GM21619 (cell line): ENCODE data around the gene SLC37A2.
"Not testable (repeated sequence)": the region's sequence is repeated elsewhere in the genome, so short reads cannot be mapped to it uniquely, and the experiment has no call there.

Experiments used
- ATAC-seq: cut with Tn5 transposase; IDR thresholded peaks from one replicate; pipeline ENCODE4 v1.9.1; 2021; ENCODE audit not compliant: unreplicated experiment

The SLC37A2 gene

GRCh38 chr11:125083312-125084056, 20.4 kb downstream of the SLC37A2 start:
- ATAC-seq, result no peak

DNA sequence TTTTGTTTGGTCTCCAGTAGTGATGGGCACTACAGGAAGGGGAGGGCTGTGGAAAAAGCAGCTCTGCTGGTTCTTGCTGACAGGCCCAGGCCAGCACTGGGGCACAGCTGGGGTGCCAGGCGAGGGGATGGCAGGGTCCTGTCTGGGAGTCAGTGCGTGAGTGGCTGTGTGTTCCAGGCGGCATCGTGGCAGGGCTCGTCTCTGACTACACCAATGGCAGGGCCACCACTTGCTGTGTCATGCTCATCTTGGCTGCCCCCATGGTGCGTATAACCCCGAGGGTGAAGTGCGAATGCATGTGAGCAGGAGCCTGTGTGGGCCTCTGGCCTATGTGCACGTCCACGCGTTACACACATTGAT, 20.9 kb downstream of the SLC37A2 start:
- no peak for ATAC-seq

DNA sequence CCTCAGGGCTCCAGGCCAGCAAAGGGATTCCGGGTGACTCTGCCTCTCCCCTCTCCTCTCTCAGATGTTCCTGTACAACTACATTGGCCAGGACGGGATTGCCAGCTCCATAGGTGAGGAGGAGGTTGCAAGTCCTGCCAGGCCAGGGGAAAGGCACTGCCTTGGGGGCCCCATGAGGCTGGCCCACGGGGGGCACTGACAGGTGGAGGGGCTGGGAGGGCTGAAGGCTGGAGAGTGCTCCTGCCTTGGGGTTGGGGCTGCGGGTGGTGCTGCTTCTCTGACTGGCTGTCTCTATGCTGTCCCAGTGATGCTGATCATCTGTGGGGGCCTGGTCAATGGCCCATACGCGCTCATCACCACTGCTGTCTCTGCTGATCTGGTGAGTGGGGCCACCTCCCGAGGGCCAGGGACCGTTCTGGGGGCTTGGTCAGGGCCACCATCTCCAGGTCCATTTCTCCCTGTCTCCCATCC, 21.7 kb downstream of the SLC37A2 start:
- no peak for ATAC-seq

DNA sequence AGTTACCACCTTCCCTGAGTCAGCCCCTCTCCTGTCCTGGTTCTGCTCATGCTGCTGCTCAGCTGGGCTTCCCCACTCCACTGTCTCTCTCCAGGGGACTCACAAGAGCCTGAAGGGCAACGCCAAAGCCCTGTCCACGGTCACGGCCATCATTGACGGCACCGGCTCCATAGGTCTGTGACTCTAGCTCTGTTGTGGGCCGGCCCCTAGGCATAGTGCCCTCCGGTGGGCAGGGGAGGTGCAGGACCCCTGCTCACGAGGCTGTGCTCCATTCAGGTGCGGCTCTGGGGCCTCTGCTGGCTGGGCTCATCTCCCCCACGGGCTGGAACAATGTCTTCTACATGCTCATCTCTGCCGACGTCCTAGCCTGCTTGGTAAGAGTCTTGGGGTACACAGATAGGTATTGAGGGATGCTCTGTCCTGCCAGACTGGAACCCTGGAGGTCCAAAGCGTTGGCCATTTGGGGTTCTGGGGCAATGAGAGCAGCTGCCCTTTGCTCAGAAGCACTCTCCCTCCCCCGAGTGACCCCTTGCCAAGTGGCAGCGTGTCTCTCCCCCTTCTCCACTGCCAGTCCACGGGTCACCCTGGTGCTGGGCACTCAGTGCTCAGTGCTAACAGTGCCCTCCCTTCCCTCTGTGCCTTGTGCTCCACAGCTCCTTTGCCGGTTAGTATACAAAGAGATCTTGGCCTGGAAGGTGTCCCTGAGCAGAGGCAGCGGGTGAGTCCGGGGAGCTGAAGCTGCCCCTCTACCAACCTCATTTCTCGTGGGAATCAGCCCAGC, 22.4 kb downstream of the SLC37A2 start:
- ATAC-seq, result no peak

DNA sequence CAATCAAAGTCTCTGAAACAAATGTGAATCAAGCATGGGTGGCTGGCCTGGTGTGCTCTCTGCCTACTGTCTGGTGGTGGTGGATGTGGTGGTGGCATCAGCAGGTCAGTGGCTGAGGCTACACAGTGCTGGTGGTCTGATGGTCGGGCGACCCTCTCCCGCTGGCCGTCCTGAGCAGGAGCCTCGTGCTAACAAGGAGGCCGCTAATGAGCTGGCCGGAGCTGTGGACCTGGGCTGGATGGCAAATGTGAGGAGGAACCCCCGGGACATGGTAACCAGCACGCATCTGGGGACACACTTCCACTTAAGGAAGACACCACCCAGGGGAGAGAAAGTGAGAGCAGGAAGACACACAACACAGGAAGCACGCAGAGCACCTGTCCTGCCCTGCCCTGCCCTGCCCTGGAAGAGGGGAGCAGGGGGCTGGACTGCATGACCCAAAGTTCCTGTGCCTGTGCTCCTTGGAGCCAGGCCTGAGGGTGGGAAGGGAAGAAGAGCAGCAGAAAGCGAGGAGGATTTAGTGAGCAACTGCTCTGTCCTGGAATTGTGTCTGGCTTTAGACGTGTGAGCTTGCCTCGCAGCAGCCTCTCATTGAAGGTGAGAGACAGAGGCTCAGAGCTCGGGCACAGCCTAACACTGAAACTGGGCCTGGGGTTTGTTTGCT, 23.7 kb downstream of the SLC37A2 start:
- ATAC-seq, result no peak

GRCh38 chr11:125088123-125088522, 25.0 kb downstream of the SLC37A2 start:
- ATAC-seq, result no peak

- no peak for ATAC-seq
Observed at GRCh38 chr11:125088576-125089455, 25.7 kb downstream of the SLC37A2 start.

- ATAC-seq, result not testable (repeated sequence)
Observed at GRCh38 chr11:125089481-125089880, 26.4 kb downstream of the SLC37A2 start.

- ATAC-seq, result not testable (repeated sequence)
Observed at GRCh38 chr11:125090151-125090550, 27.0 kb downstream of the SLC37A2 start.

- no peak for ATAC-seq
Observed at GRCh38 chr11:125090816-125091215, 27.7 kb downstream of the SLC37A2 start.

GRCh38 chr11:125091247-125091876, 28.3 kb downstream of the SLC37A2 start:
- ATAC-seq, result peak; percentile 56

DNA sequence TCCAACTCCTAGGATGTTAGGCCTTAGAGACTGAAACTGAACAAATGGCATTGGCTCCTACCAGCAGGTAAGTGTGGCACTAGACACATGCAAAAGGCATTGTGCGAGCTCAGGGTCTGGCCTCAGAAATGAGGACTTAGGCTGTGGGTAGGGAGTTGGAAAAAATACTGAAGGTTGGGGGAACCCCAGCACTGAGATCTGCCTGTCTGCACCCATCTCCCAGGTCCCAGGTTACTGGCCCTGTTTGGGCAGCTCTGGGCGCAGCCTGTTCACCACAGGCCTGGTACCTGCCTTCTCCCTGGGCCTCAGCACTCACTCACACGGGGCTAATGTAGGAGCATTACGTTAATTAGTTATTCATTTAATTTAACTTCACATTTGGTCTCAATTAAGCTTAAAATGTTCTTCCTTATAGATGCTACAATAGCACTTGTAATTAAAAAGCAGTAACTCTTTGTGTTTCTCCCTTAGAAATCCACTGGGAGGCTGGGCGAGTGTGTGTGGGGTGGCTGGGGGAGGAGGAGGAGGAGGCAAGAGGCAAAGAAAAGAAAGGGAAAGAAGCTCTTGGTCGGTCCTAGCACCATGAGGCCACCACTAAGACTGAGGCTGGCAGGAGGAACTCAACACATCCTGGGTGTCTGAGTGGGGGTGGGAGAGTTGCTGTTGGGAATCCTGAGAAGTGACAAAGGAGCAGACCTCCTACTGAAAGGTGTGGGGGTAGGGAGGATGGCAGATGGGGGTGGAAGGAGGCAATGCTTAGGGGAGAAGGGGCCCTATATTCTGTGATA, 29.0 kb downstream of the SLC37A2 start:
- no peak for ATAC-seq

GRCh38 chr11:125092669-125093068, 29.6 kb downstream of the SLC37A2 start:
- ATAC-seq, result no peak

DNA sequence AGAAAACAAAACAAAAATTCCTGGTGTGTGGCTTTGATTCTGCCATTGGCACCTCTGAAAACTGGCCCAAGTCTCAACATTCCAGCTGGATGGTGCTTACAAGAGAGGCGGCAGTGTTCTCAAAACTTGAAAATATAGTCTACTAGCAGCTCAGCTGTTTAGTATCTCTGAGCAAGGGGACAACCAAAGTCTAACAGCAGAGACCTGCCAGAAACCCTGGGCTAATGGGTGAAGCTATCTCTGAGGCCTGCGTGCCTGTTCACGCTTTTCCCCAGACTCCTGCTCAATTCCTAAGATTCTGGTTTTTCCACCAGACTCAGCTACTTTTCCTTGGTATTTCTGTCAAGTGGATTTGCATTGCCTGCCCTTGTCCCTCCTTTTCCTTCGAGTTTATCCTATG, 30.4 kb downstream of the SLC37A2 start:
- no peak for ATAC-seq

DNA sequence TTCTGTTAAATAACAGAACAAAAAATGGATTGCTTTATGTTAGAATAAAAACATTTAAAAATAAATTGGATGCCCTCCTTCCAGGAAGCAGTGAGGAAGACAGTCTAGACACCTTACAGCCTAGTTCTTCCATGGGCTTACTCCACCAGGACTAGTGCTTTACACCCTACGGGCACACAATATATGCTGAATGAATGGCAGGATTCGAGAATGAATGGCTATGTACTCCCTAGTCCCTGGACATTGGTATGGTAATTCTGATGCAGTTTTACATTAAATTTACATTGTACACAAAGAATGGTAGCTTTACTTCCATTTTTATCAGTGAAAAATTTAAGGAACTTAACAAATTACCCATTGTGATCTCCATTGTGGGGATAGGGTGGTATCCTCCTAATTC, 31.6 kb downstream of the SLC37A2 start:
- ATAC-seq, result no peak

DNA sequence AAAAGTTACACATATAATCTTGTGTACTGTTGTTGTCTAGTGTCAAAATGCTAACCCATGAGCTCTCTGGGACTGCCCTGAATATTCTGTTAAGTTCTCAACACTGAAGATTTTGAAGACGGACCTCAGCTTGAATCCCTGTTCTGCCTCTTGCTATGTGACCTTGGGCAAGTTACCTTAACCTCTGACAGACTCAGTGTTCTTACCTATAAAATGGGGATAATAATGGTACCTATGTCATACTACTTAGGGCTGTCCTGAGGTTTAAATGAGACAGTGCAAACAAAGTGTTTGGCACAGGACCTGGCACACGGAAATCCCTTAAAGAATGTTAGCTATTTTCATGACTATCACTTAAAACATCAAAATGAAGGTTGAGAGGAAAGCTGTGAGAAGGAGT, 37.0 kb downstream of the SLC37A2 start:
- ATAC-seq, result no peak

DNA sequence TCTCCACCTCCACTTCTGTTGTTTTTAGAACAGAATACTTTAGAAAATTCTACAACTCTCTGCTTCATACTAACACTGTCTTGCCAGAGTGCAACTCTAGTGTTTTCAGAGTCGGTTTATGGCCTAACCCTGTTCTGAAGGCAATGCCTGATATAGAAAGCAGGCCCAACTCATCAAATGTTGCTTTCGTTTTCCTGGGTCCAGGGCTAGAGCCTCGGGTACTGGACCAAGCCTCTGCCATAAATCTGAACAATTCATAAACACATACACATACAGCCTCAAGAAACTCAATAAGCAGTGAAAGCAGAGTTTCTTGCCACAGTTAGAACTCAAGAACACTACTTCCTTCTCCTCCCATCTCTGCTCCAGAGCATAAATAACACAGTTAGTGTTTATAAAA, 38.5 kb downstream of the SLC37A2 start:
- no peak for ATAC-seq

GRCh38 chr11:125102025-125102424, 38.9 kb downstream of the SLC37A2 start:
- ATAC-seq, result no peak

- no peak for ATAC-seq
Observed at GRCh38 chr11:125102510-125102909, 39.4 kb downstream of the SLC37A2 start.

- peak; percentile 50 for ATAC-seq
Observed at GRCh38 chr11:125105926-125106325, 42.8 kb downstream of the SLC37A2 start.
